Metanephros (tissue), 2 donors: ENCODE measurements around the gene TCEAL9. TPM values are rescaled to one million over a fixed set of nuclear protein-coding genes. Genes with fewer than 3 reads are reported as not detected.

Source experiments
- small RNA-seq: library from RNA; depleted of rRNA; stranded (forward); fragments of <200 nt; gene quantifications from one replicate; pipeline ENCODE3, GENCODE V24; 2014; ENCODE audit warnings: low replicate concordance
- total RNA-seq: library from RNA; depleted of rRNA; stranded (reverse); fragments of >200 nt; gene quantifications from one replicate; pipeline ENCODE4 v1.2.3, GENCODE V29; 2014

TCEAL9 gene, protein sequence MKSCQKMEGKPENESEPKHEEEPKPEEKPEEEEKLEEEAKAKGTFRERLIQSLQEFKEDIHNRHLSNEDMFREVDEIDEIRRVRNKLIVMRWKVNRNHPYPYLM
- 39.0 TPM for total RNA-seq

DNA sequence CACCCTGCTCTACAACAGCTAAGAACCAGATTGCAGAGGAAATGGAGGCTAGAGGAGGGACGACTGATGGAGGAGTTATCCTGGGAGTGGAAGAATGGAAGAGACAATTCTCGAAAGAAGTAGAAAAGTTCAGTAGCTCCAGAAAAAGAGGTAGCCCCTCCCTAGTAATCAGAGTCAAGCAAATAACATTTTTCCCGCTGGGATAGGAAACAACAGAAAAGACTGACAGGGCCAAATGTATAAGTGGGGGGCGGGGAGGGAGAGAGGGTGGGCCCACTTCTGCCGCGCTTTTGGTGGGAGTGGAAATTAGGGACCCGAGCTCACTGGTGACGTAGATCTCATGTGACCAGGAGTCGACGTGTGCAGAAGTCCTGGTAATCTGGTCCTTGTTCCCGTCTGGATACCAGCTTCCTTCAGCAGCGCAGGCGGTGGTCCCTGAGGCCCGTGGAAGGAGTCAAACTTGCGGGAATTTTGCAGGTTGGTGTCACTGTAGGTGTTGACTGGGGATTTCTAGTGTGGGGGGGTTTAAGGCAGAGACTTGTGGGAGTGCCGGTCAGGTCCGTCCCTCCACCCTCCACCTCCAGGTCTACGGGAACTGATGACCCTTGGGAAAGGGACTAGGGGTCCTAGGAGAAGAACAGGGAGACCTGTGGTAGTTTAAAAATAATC, at the start of gene TCEAL9:
Gene TCEAL9 (plus strand): TSS at position 377 of the 669 bp plus-strand sequence. CDS start 1,179 bp downstream, outside the sequence.

DNA sequence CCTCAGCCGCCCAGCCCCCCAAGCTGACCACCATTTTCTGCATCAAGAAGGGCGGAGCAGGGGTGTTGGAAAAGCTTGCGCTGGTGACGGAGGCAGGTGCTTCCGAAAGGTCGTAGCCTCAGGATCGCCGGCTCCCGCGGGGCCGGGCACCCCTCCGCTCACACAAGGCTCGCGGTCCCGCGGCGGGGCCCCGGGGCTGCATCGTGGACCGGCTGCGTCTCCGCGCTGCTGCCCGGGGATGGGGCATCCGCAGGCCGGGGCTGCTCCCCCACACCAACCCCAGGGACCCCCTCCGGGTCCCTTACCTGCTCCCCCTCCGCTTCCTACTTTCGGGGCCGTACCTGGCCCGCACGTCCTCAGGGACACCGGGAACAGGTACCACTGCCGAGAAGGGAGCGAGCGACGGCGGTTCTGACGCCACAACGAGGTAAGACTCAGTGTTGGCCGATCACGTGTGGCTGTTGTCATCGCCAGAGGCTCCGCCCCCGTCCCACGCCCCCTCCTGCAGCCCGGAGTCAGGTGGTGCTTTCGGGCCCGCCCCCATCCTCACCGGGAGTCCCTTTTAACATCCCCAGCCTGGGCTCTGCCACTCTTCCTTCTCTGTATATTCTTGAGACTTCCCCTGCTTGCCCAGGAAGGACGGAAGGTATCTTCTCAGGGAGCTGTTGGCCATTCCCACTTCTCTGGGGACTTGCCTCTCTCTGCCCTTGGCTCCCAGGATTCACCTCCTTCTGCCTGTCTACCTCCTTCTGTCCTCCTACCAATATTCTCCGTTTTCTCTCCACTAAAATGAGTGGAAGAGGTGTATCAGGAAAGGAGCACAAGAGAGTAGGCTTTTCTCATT, 45.5 kb upstream of the TCEAL9 start, which contains the start of gene BEX2:
Gene BEX2 (minus strand): TSS at position 436 of the 844 bp plus-strand sequence. CDS start 1,014 bp downstream, outside the sequence.

DNA sequence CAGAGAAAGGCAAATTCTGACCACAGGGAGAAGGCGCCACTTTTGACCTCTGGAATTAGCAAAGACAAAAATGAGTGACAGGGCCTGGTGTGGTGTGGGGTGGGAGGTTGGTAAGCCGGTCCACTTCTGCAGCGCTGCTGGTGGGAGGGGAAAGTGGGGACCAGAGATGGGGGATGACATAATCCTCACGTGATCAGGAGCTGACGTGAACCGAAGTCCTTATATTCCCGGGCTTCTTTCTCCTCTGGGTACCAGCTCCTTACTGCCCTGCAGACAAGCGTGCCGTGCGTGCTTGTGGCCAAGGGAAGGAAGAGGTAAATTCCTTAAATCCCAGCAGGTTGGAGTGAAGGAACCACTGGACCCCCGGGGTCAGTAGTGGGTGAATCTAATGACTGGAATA, 26.3 kb upstream of the TCEAL9 start, which contains the start of gene TCEAL7:
Gene TCEAL7 (plus strand): TSS at position 249 of the 400 bp plus-strand sequence. CDS start 1,165 bp downstream, outside the sequence.

DNA sequence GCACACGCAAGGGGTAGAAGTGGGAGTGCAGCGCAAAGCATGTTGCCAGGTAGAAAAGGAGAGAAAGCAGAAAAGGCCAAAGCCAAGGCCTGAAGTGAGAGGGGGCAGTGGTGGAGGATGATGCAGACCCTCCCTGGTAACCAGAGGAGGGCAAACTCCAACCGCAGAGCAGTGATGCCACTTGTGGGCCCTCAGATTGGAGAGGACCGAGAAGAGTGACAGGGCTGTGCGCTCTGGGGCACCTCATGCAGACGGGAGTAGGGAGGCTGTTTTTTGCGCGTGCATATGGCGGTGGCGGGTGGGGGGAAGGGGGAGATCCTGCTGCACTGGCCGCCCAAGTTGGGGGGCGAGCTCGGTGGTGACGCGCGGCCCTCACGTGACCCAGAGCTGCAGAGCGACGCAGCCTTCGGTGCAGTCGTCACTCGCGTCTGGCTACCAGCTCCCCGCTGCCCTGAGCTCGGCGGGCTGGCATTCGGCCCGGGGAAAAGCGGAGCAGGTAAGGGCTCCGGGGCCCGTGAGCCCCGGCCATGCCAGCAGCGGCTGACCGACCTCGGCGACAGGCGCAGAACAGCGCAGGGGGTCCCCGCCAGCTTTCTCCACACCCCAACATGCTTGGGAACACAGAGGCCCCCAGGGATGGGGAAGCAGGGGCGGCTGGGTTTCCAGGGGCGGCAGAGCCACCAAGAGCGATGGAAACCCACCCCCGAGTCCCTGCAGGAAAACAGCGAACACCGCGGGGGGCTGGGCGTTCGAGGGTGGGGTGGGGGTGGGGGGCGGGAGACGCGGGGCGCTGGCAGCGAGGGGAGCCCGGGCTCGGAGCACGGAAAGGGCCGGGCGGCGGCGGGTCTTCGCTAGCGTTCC, 20.0 kb downstream of the TCEAL9 start, which contains the start of gene BEX3:
Gene BEX3 (plus strand): TSS at position 421 of the 861 bp plus-strand sequence. CDS start 984 bp downstream, outside the sequence.

Small RNA genes within 50 kb of the gene (small RNA-seq; reads per million reads assigned to genes)
- gene Z92846.1, result not detected

Other genes starting within 250 kb of the TCEAL9 start
- gene BEX4, start 141.4 kb upstream of the TCEAL9 start, total RNA-seq, result 45.0 TPM
- 71.6 TPM for gene TCEAL8, start 101.4 kb upstream of the TCEAL9 start, total RNA-seq
- 1.6 TPM for gene TCEAL5, start 79.8 kb upstream of the TCEAL9 start, total RNA-seq
- 29.8 TPM for gene BEX2, start 45.5 kb upstream of the TCEAL9 start, total RNA-seq
- gene TCEAL7, start 26.3 kb upstream of the TCEAL9 start, total RNA-seq, result 26.8 TPM
- 222 TPM for gene BEX3, start 20.0 kb downstream of the TCEAL9 start, total RNA-seq
- gene RAB40A, start 163.0 kb downstream of the TCEAL9 start, total RNA-seq, result 0.88 TPM
- gene TCEAL4, start 229.0 kb downstream of the TCEAL9 start, total RNA-seq, result 27.8 TPM